ENCODE data around the gene TMC1.

TMC1 gene

GRCh38 chr9:72882117-72882775 is 360.8 kb downstream of the TMC1 start:
- peaks cover 6% of the 10 kb centered on the region for H3K9me3 Mint-ChIP-seq
- H3K4me1 Mint-ChIP-seq, result no peaks in the 10 kb centered on the region
- no peak overlapping the region for H3K4me3 Mint-ChIP-seq
- no peaks in the 10 kb centered on the region for H3K27me3 Mint-ChIP-seq
- no peaks in the 10 kb centered on the region for H3K36me3 Mint-ChIP-seq
- H3K27ac Mint-ChIP-seq, result no peak overlapping the region

- H3K27me3 Mint-ChIP-seq, result no peaks in the 10 kb centered on the region
- H3K36me3 Mint-ChIP-seq, result no peaks in the 10 kb centered on the region
- H3K4me1 Mint-ChIP-seq, result no peaks in the 10 kb centered on the region
- no peak overlapping the region for H3K4me3 Mint-ChIP-seq
- no peak overlapping the region for H3K27ac Mint-ChIP-seq
- H3K9me3 Mint-ChIP-seq, result no peaks in the 10 kb centered on the region
Observed at GRCh38 chr9:72883875-72884274, 362.5 kb downstream of the TMC1 start.

GRCh38 chr9:72884508-72884907 is 363.1 kb downstream of the TMC1 start:
- H3K4me1 Mint-ChIP-seq, result no peaks in the 10 kb centered on the region
- no peaks in the 10 kb centered on the region for H3K27me3 Mint-ChIP-seq
- H3K9me3 Mint-ChIP-seq, result no peaks in the 10 kb centered on the region
- H3K27ac Mint-ChIP-seq, result no peak overlapping the region
- no peak overlapping the region for H3K4me3 Mint-ChIP-seq
- H3K36me3 Mint-ChIP-seq, result no peaks in the 10 kb centered on the region
